Right ventricle myocardium superior (tissue), 1 donor: ENCODE data around the gene CCDC167. TPM values are rescaled to one million over a fixed set of nuclear protein-coding genes. Genes with fewer than 3 reads are reported as not detected.
A peak's percentile ranks its signal among the peaks of the same experiment; 100 is the strongest.

Experiments used
- ATAC-seq: fragments of 200-7000 bp; cut with Tn5 transposase; one replicate; pipeline ENCODE4 v1.9.1; 2020; ENCODE audit warnings: mild to moderate bottlenecking; ENCODE audit not compliant: poor library complexity
- DNase-seq: peaks from one replicate; pipeline ENCODE4 v3.0.0-alpha.2; 2020
- intact Hi-C: fragments of 100-400 bp; cut with DNase I; formaldehyde crosslinking; loops from one replicate; pipeline ENCODE4 v1.11.2; 2022
- long read RNA-seq: library from polyadenylated mRNA; unstranded; transcript quantifications from one replicate; pipeline ENCODE4 v2.0.0, GENCODE V29; 2021
- total RNA-seq: library from RNA; stranded (reverse); fragmentation: NEBNext Ultra II Directional; extraction: Animal tissue kit (Norgen Biotek cat#: 25700); gene quantifications from one replicate; pipeline ENCODE4 v1.2.1, GENCODE V29; 2021
- donor health status: DM: no; HTN: yes; CAD: no; lungs with severe emphysema.

CCDC167 gene
- total RNA-seq, result 24.4 TPM
- long read RNA-seq, transcript CCDC167-201 (4 exons, 619 nt), result major isoform, 25 of 26 reads
- long read RNA-seq, partial matches to known transcripts, result 1 of 26 reads
- long read RNA-seq, other reads (novel, unspliced or antisense), result 0 of 26 reads

DNA sequence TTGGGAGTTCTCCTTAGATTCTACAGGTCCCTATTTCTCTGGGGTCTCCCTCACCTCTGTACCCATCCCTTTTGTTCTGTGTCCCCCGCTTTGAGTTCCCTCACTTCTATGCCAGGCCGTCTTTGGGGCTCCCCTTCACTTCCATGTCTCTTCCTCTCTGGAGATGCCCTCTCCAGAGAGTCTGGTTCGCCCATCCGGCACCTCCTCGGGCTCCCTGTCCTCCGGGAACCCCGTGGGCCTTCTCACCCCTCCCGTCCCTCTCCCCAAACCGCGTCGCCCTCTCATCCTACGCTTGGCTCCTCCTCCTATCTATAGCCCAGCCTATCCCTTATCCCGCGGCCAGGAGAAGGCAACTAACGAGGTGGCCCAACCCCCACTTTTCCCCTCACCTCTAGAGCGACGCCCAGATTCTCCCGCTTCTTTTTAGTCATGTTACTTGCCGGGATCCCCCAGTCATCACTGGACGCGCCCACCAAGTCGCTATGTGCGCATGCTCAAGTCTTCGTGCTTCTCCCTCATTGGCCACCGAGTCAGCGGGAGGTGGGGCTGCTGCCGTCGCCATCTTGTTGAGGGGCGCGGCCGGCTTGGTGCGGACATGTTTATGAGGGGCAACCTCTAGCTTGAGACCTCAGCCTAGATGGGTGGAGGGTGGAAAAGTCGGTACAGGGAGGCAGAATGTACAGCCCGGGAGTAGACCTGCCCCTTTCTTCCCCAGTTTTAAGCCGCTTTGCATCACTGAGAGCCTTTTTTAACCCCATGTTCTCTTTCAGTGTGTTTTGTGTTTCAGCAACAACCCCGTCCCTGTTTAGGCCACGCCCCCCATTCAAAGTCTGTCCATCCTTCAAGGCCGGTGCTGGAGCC lies at the start of gene CCDC167:
CCDC167 (minus strand) TSS at position 461 of the 861 bp plus-strand sequence; CDS start at position 431, 30 bp downstream.
- DNase-seq (peak; percentile 98), ATAC-seq (peak; percentile 100)
- intact Hi-C loops, result no loop called here

DNA sequence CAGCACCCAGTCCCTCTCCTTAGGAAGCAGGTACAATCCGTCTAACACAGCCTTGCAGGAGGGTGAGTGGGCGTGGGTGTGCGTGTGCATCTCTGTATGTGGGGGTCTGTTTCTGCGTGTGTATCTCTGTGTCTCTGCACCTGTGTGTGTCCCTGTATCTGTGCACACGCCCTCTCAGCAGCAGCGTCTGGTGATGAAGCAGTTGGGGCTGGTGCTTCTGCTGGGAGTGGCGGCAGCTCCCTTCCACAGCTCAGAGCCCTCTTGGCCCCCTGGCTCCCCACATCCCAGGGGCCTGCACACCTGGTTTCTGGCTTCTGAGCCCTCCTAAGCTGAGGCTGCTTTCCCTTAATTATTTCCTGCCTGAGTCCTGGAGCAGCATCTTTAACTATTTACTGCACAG lies 49.5 kb upstream of the CCDC167 start:
- DNase-seq, result no peak
- ATAC-seq, result no peak
- intact Hi-C loops, result no loop called here

DNA sequence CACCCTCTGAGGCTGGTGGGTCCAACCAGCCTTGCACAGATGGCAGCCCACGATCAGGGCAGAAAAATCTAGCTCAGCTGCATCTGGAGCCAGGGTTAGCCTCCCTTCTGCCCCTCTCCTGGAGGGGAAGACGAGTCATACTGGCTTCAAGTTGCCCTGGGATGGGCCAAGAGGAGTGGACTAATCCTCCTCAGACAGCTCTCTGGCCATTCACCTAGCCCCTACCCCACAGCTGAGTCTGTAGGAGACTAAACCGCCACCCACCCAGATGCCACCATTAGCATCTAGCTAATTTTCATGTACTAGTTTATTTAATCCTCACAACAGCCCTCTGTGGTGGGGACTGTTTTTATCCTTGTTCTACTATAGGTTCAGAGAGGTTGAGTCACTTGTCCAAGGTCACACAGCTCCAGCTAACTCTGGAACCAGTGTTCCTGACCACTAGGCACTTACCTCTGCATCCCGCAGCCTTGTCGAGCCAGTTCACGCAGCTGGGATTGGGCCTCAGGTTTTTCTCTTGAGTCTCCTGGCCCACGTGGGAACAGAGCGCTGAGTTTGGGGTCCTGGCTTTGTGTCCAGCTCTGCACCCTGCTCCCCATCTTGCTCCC lies 48.5 kb upstream of the CCDC167 start:
- ATAC-seq, result no peak
- intact Hi-C loops, result no loop called here
- DNase-seq, result no peak

DNA sequence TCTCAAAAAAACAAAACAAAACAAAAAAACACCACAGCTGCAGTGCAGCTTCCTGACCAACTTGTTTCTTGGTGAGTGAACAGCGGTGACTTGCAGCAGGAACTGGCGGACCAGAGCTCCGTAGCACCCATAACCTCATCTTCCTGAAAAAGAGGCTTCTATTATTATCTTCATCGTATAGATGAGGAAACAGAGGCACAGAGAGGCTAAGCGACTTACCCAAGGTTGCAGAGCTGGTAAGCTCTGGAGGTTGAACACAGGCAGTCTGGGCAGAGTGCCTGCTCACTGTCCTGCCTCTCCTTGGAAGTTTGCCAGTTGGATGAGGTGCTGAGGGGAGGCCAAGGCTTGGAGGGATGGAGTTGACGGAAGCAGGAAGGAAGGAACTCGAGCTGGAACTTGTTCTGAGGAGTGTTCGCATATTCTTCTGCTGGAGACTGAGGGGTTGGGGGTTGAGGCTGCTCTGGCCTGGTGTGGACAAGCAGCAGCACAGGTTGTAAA lies 47.9 kb upstream of the CCDC167 start:
- ATAC-seq (no peak), DNase-seq (no peak)
- intact Hi-C loops, result no loop called here

DNA sequence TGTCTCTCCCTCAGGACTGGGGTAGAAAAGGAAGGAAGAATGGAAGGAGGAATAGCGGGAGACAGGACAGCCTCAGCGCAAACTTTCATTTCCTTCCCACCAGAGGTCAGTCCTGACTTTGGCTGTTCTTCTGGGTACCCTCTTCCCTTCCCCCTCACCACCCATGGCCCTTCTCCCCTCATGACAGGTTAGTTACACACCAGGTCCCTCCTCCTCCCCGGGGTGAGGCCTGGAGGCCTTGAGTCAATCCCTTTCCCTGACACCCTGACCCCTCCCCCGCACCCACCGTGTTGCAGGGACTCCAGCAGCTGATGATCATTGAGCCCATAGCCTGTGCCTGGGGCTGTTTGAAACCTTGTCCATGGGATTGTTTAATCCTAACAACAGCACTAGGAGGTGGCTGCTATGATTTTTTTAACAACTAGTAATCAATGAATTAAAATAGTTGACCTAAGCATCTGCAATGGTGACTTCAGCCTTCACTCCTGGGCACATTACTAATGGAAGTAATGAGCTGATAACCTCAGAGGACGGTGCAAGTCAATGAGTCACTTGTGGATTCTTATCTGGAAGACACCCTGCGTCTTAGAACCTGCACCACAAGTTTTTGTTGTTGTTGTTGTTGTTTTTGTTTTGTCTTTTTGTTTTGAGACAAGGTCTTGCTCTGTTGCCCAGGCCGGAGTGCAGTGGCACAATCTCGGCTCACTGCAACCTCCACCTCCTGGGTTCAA lies 46.6 kb upstream of the CCDC167 start:
- intact Hi-C loops, result no loop called here
- ATAC-seq (no peak), DNase-seq (no peak)

DNA sequence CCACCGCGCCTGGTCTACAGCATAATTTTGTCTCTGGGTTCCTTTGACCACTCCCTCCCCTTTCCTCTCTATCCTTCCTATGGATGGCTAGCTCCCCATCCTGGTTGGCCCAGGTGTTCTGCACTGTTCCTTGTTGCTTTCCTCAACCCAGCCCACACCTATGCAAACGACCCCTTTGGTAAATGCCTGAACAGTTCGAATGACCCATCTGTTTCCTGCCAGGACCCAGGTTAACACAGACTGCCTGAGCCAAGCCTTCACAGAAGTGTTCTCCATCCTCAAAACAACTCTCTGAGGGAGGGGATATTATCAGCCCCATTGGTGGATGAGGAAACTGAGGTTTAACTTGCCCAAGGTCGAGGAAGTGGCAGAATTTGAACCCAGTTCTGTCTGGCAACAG lies 44.8 kb upstream of the CCDC167 start:
- ATAC-seq, result no peak
- intact Hi-C loops, result no loop called here
- no peak for DNase-seq

DNA sequence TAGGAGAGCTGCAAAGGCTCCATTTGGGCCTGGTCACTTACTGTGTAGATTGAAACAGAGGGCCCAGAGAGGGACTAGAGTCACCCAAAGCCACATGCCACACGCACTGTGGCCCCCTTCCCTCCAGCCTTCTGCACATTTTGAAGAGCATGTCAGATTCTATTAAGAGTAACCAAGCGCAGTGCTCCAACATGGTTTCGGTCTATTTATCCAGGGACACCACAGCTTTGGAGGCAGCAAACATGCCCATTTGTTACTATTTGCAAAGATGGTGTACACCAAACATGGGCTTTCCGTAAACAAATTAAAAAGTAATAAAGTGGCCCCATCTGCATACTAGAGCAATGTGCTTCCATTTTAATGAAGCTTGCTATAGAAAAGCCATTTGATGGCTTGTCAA lies 43.7 kb upstream of the CCDC167 start:
- intact Hi-C loops, result no loop called here
- DNase-seq (no peak), ATAC-seq (no peak)

DNA sequence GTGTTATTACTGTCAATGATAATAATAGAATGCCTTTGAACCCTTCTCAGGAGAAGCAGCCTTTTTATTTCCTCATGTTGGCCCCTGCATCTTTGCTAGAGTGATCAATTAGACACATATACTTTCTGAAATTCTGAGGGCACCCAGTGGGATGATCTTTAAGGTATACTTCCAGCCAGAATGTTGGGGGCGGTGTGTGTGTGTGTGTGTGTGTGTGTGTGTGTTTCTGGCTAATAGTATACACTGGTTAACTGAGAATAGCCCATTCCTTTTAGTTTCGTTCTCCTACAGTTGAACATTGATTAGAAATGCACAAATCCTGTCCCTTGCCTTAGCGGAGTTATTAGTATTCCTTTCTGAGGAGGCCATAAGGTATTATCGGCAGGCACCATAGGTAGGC lies 41.7 kb upstream of the CCDC167 start:
- DNase-seq (no peak), ATAC-seq (no peak)
- intact Hi-C loops, result no loop called here

DNA sequence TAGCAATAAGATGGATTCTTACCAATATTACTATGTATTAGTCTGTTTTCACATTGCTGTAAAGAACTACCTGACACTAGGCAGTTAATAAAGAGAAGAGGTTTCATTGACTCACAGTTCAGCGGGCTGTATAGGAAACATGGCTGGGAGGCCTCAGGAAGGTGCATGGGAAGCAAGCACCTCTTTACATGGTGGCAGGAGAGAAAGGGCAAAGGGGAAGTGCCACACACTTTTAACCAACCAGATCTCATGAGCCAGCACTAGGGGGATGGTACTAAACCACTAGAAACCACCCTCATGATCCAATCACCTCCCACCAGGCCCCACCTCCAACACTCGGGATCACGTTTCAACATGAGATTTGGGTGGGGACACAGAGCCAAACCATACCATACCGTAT lies 40.7 kb upstream of the CCDC167 start:
- intact Hi-C loops, result no loop called here
- ATAC-seq, result no peak
- no peak for DNase-seq

DNA sequence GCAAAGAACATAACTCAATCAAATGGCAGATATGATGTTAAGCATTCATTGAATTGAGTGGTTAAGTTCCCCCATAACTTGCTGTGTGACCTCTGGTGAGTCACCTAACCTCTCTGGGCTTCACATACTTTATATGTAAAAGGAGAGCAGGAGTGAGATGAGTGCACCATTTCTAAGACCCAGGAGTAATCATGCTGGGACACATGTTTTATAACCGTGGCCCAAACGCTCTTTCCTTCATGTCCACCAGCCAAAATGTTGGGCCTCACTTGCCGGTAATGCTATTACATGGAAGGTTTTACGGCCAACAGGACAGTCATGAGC lies 40.3 kb upstream of the CCDC167 start:
- ATAC-seq, result no peak
- no peak for DNase-seq
- intact Hi-C loops, result no loop called here

DNA sequence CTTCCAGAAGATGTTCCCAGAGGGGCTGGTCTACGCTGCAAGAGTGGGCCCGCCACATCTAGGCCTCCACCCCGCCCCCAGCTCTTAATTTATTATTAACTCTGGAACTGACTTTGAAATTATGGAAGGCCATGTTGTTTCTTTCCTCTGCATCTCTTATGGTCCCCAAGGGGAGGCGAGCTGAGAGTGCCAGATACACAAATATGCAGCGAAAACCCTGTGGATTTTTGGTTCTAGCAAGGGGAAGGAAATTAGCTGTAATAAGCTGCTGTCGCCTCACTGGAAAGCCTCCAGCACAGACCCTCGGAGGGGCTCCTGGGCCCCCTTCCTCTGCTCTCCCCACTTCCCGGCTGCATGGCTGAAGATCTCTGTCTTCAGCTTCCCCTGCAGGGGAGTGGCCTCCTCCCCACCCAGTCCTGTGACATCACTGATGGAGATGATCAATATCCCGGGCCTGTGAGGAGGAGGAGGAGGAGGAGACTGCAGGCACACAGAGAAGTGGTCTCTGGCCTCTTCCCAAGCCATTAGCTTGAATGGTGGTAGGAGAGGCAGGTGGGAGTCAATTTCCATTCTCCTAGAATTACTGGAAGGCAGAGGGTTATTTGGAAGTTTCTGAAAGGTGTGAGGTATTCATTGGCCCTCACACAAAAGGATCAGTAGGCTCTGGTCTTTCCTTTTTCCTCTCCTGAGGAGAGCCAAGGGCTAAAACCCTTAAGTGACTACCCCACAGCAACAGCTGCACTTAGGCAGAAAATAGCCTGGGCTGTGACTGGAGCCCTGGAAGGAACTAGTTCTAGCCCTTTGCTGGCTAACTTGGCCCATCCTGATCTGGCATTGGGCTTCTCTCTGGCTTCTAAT lies 39.7 kb upstream of the CCDC167 start:
- DNase-seq (no peak), ATAC-seq (no peak)
- intact Hi-C loops, result no loop called here

DNA sequence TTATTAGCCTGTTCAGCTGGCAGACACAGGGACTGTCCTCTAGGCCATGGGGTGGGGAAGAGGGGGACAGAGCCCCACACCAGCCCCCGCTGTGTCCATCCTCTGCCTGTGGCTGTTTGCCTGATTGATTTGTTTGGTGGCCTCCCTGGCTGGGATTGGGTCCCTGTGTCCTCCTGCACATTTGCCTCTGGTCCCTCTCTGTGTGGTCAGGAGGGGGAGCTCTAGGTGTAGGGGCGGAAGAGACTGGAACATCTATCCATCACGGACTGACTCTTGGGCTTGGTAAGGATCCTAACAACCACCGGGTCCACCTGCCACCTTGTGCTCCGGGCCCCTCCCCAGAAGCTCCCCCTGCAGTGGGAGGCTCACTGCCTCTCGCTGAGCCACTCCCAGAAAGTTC lies 38.4 kb upstream of the CCDC167 start:
- intact Hi-C loops, result no loop called here
- ATAC-seq, result no peak

DNA sequence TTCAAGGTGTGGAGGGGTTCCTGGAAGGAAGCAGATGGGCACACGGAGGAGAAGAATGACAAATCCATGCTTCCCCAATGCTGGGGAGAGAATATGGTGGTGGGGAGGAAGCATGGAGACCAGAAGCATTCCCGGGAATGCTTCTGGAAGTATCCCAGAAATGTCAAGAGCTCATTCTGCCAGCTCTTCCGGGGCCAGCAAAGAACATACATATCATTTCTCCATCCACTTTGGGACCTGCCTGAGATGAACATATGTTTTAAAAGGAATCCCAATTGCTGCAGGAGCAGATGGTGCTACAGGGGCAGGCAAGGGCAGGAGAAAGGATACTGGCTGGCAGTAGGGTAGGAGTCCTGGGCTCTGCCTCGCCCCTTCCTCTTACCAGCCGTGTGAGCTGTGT lies 37.9 kb upstream of the CCDC167 start:
- intact Hi-C loops, result no loop called here
- DNase-seq, result no peak
- ATAC-seq, result no peak

More for the DNA sequence above, 38.4 kb upstream of the CCDC167 start:
- DNase-seq, result no peak

DNA sequence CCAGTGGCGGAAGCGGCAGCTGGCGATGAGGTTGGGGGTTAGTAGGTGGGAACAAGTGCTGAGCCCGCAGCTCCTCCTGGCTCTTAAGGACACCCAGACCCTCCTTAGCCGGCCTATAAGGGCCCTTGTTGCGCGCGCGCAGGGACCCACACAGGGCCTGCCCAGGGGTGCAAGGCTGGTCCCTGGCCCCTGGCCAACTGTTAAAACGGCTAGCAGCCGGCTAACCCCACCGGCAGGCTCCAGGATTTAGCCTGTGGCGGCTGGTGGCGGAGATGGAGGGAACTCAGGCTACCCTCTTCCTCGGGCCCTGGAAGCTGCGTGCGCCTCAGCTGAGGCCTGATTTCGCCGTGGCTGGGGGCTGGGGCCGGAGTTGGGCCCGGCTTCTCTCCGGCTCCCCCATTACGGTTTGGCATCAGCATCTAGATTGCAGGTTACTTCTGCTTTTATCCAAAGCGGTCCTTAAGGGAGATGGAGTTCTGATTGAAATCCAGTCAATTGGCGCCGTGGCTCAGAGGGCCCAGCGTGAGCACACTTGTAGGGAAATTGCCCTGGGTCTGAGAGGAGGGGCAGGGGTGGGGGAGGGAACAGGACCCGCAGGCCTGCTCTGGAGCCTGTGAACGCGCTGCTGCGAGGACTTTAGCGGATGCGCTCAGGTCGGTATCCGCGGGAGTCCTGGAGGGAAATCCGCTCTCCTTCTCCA lies 36.9 kb upstream of the CCDC167 start:
- ATAC-seq, result peak; percentile 19
- intact Hi-C loops, result no loop called here
- DNase-seq, result no peak

DNA sequence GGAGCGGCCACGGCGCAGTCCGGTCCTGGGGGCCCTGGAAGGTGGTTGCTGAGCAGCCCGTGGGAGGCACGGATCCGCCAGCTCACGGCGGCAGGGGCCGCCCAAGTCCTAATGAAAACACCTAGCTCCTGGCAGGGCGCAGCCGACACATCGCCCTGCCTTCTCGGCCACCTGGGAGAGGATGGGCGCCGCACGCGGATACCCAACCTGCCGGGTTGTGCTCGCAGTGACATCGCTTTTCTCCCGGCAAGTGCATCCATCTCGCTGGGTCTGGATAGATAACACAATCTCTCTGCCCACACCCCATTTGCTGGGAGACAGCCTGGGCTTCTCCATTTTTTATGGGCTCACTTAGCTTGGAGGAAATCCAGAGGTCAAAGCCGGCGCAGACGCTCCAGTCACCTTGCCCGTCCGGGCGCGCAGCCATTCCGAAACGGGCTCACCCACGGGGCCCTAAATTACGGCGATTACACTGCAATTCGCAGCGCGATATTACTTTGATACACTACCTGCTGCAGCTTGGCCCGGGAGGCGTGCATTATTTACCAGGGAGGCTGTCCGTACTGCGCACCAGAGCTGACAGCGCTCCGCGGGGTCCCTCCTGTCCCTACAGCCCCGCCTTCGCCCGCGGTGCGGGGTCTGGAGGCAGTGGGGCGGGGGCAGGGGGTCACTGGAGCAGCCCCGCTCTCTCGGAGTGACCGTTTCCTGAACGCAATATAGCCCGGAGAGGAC lies 36.2 kb upstream of the CCDC167 start:
- ATAC-seq (peak; percentile 45), DNase-seq (no peak)

DNA sequence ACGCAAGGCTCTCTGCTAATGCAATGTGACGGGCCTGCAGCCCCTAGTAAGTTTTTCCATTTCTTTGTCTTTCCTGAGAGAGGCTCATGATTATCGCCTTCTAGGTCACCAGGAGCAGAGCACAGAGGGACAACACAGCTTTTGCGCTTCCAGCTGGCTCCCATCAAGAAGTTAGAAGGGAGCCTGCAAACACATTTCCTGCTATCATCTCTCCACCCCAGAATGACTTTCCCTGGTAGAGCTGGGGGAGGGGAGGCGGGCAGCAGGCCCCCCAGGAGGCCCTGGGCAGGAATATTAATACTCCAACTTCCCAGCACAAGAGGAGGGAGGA lies 35.7 kb upstream of the CCDC167 start:
- intact Hi-C loops, result no loop called here
- no peak for ATAC-seq
- DNase-seq, result no peak

More for the DNA sequence above, 36.2 kb upstream of the CCDC167 start:
- intact Hi-C loops, result no loop called here

DNA sequence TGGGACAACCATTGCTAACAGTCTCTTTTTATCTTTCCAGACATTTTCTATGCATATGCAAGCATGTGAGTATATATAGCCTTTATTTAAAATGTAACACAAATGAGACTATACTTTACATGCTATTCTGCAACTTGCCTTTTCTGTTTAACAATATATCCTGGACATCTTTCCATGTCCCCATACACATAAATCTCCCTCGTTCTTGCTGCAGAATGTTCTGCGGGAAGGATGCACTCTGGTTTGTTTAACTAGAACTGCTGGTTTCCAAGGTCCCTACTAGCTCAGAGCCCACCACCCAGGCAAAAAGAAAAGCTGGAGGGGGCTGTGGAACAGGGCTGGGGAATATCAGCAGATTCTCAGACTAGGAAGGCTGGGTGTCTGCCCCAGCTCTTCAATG lies 35.2 kb upstream of the CCDC167 start:
- ATAC-seq, result no peak
- intact Hi-C loops, result no loop called here
- no peak for DNase-seq

DNA sequence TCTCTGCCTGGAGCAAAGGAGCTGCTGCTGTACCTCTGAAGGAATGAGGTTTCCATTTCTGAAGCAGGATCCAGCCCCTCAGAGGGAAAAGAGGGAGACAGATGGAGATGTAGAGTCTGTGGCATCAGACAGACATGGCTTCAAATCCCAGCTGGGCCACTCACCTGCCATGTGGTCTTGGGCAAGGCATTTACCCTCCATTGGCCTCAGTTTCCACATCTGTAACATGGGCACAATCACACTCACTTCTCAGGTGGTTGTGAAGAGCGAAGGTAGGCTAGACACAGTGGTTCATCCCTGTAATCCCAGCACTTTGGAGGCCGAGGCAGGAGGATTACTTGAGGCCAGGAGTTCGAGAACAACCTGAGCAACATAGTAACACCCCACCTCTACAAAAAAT lies 32.4 kb upstream of the CCDC167 start:
- ATAC-seq (no peak), DNase-seq (no peak)
- intact Hi-C loops, result no loop called here
